ENCODE data around the gene XPC. TPM values are rescaled to one million over a fixed set of nuclear protein-coding genes. Genes with fewer than 3 reads are reported as not detected.

Gene XPC
- total and polyA plus RNA-seq, 4 experiments from 2014 or later: 32.9 to 108 (median 81.0) TPM

GRCh38 chr3:14132120-14132519 lies 46.3 kb downstream of the XPC start:
- Histone ChIP-seq H3K27me3 (ENCODE audit: insufficient read depth, low read length) (no peaks in the 10 kb centered on the region), H3K4me3 (ENCODE audit: low read length in 2 of 2) (no peak overlapping the region), H3K27ac (ENCODE audit: low read depth, low read length) (no peak overlapping the region), H3K4me1 (ENCODE audit: insufficient read depth, low read length) (peaks cover 10% of the 10 kb centered on the region), H3K36me3 (ENCODE audit: insufficient read depth, low read length) (peaks cover 88% of the 10 kb centered on the region), H3K9me3 (ENCODE audit: control insufficient read depth in 1 of 2, low read length in 2 of 2) (no peaks in the 10 kb centered on the region)
- peaks cover 52 to 79% of the 10 kb centered on the region in 2 donors for H3K36me3 Mint-ChIP-seq
- POLR2A ChIA-PET (ENCODE audit: partially characterized antibody): interaction anchor here (4.2 to 14.1 kb wide), 2 partner anchors 14 to 46 kb away, joined by 17 to 342 read pairs; partner anchors contain the start of genes LSM3 and XPC
- H3K4me3 Mint-ChIP-seq: no peak overlapping the region
- H3K27me3 Mint-ChIP-seq: no peaks in the 10 kb centered on the region
- DNase-seq: no peak
- H3K27ac Mint-ChIP-seq: peak overlapping the region in 4 of 7 donors; percentile 14 to 90 (median 60)
- peaks cover 17 to 34% (median 18%) of the 10 kb centered on the region in 4 donors for H3K4me1 Mint-ChIP-seq
- intact Hi-C loops (cut with micrococcal nuclease): no loop called here
- no peaks in the 10 kb centered on the region for H3K9me3 Mint-ChIP-seq
- CTCF ChIA-PET (ENCODE audit: partially characterized antibody): interaction anchor here (2.2 kb wide), 1 partner anchor 12 kb away, joined by 8 read pairs; no protein-coding TSS in a partner anchor

DNA sequence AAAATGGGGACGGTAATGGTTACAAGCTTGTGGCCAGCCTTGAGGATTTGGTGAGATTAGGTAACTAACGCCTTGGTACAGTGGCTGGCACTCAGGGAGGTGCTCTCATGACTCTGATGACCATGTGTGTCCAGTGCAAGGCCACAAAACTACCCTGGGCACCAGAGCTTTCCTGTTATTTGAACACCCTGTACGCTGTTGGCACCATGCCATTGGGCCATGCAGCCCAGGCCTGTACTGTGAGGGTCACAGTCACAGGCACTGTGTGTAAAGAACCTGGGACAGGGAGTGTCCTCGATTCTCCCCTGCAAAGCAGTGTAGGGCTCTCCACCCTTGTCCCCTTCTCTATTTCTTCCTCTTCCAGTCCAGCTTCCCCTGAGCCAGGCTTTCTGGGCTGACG lies 47.3 kb downstream of the XPC start:
- intact Hi-C loops (cut with micrococcal nuclease): no loop called here
- Histone ChIP-seq H3K27me3 (ENCODE audit: insufficient read depth, low read length) (no peaks in the 10 kb centered on the region), H3K4me1 (ENCODE audit: insufficient read depth, low read length) (peaks cover 20% of the 10 kb centered on the region), H3K27ac (ENCODE audit: low read depth, low read length) (no peak overlapping the region), H3K9me3 (ENCODE audit: control insufficient read depth in 1 of 2, low read length in 2 of 2) (no peaks in the 10 kb centered on the region), H3K36me3 (ENCODE audit: insufficient read depth, low read length) (peaks cover 85% of the 10 kb centered on the region), H3K4me3 (ENCODE audit: low read length in 2 of 2) (no peak overlapping the region)
- Mint-ChIP-seq H3K9me3 (no peaks in the 10 kb centered on the region), H3K4me1 (peaks cover 25 to 42% (median 27%) of the 10 kb centered on the region in 4 donors), H3K4me3 (no peak overlapping the region), H3K36me3 (peaks cover 49 to 77% of the 10 kb centered on the region in 2 donors), H3K27ac (peak overlapping the region in 4 of 7 donors; percentile 8 to 76 (median 56)), H3K27me3 (no peaks in the 10 kb centered on the region)
- CTCF ChIA-PET (ENCODE audit: partially characterized antibody): interaction anchor here (2.2 kb wide), 1 partner anchor 13 kb away, joined by 8 read pairs; no protein-coding TSS in a partner anchor
- POLR2A ChIA-PET (ENCODE audit: partially characterized antibody): interaction anchor here (4.2 to 14.1 kb wide), 2 partner anchors 15 to 47 kb away, joined by 17 to 342 read pairs; partner anchors contain the start of genes LSM3 and XPC
- DNase-seq: no peak

DNA sequence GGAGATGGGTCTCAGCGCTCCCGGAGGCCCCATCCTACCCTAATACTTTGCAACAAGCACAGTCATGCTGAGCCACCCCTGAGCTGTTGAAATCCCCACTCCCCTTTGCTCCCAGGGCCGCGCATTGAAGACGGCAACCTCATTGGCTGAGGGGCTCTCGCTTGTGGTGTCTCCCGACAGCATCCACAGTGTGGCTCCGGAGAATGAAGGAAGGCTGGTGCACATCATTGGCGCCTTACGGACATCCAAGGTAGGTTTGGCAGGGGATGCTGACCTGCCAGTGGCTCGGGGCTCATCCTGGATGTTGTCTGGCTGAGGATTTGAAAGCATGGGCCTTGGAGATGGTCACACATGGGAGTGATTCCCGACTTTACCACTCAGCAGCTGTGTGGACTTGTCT lies 47.7 kb downstream of the XPC start:
- Histone ChIP-seq H3K4me3 (ENCODE audit: low read length in 2 of 2) (no peak overlapping the region), H3K4me1 (ENCODE audit: insufficient read depth, low read length) (peaks cover 24% of the 10 kb centered on the region), H3K27me3 (ENCODE audit: insufficient read depth, low read length) (no peaks in the 10 kb centered on the region), H3K36me3 (ENCODE audit: insufficient read depth, low read length) (peaks cover 81% of the 10 kb centered on the region), H3K9me3 (ENCODE audit: control insufficient read depth in 1 of 2, low read length in 2 of 2) (no peaks in the 10 kb centered on the region), H3K27ac (ENCODE audit: low read depth, low read length) (no peak overlapping the region)
- no peak for DNase-seq
- ChIA-PET CTCF (ENCODE audit: partially characterized antibody) (interaction anchor here (2.2 kb wide), 1 partner anchor 13 kb away, joined by 8 read pairs; no protein-coding TSS in a partner anchor), POLR2A (ENCODE audit: partially characterized antibody) (interaction anchor here (4.2 to 14.1 kb wide), 2 partner anchors 15 to 48 kb away, joined by 17 to 342 read pairs; partner anchors contain the start of genes LSM3 and XPC)
- Mint-ChIP-seq H3K27me3 (no peaks in the 10 kb centered on the region), H3K36me3 (peaks cover 45 to 76% of the 10 kb centered on the region in 2 donors), H3K4me1 (peaks cover 28 to 42% (median 31%) of the 10 kb centered on the region in 4 donors), H3K4me3 (no peak overlapping the region), H3K27ac (no peak overlapping the region), H3K9me3 (no peaks in the 10 kb centered on the region)
- intact Hi-C loops (cut with micrococcal nuclease): no loop called here

DNA sequence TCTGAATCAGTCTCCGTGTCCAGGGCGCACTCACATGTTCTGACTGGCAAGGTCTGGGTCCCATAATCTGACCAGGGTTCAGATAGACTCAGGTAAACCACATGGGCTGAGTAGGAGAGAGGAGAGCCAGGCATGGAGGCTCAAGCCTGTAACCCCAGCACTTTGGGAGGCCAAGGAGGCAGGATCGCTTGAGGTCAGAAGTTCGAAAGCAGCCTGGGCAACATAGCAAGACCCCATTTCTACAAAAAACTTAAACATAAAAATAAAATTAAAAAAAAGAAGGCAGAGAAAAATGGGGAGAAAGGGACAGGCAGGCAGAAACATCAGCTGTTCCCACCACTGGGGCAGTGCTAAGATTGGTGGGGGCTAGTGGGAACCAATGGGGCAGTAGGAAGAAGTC lies 48.2 kb downstream of the XPC start:
- POLR2A ChIA-PET (ENCODE audit: partially characterized antibody): interaction anchor here (14.1 kb wide), 1 partner anchor 16 kb away, joined by 342 read pairs; no protein-coding TSS in a partner anchor
- Mint-ChIP-seq H3K4me3 (peak overlapping the region in 1 of 8 donors; percentile 75), H3K27ac (no peak overlapping the region), H3K27me3 (no peaks in the 10 kb centered on the region), H3K9me3 (no peaks in the 10 kb centered on the region), H3K36me3 (peaks cover 42 to 74% of the 10 kb centered on the region in 2 donors), H3K4me1 (peaks cover 28 to 43% (median 33%) of the 10 kb centered on the region in 4 donors)
- Histone ChIP-seq H3K9me3 (ENCODE audit: control insufficient read depth in 1 of 2, low read length in 2 of 2) (no peaks in the 10 kb centered on the region), H3K36me3 (ENCODE audit: insufficient read depth, low read length) (peaks cover 76% of the 10 kb centered on the region), H3K4me1 (ENCODE audit: insufficient read depth, low read length) (peaks cover 26% of the 10 kb centered on the region), H3K27ac (ENCODE audit: low read depth, low read length) (no peak overlapping the region), H3K27me3 (ENCODE audit: insufficient read depth, low read length) (no peaks in the 10 kb centered on the region), H3K4me3 (ENCODE audit: low read length in 2 of 2) (no peak overlapping the region)
- intact Hi-C loops (cut with micrococcal nuclease): no loop called here
- CTCF ChIA-PET (ENCODE audit: partially characterized antibody): no interaction called here
- no peak for DNase-seq

- intact Hi-C loops (cut with micrococcal nuclease): loop anchor here (10.0 kb wide), 1 partner anchor 474 kb away; no protein-coding TSS in a partner anchor
- Histone ChIP-seq H3K4me1 (ENCODE audit: insufficient read depth, low read length) (peaks cover 26% of the 10 kb centered on the region), H3K9me3 (ENCODE audit: control insufficient read depth in 1 of 2, low read length in 2 of 2) (no peaks in the 10 kb centered on the region), H3K27ac (ENCODE audit: low read depth, low read length) (no peak overlapping the region), H3K36me3 (ENCODE audit: insufficient read depth, low read length) (peaks cover 67% of the 10 kb centered on the region), H3K4me3 (ENCODE audit: low read length in 2 of 2) (no peak overlapping the region), H3K27me3 (ENCODE audit: insufficient read depth, low read length) (no peaks in the 10 kb centered on the region)
- Mint-ChIP-seq H3K36me3 (peaks cover 39 to 72% of the 10 kb centered on the region in 2 donors), H3K9me3 (no peaks in the 10 kb centered on the region), H3K4me1 (peaks cover 28 to 48% (median 33%) of the 10 kb centered on the region in 4 donors), H3K27ac (peak overlapping the region in 1 of 7 donors; percentile 24), H3K27me3 (no peaks in the 10 kb centered on the region), H3K4me3 (no peak overlapping the region)
- POLR2A ChIA-PET (ENCODE audit: partially characterized antibody): interaction anchor here (11.8 to 14.1 kb wide), 2 partner anchors 17 to 46 kb away, joined by 270 to 342 read pairs; partner anchors contain the start of genes LSM3 and XPC
- CTCF ChIA-PET (ENCODE audit: partially characterized antibody): no interaction called here
- no peak for DNase-seq
These were observed 49.1 kb downstream of the XPC start for GRCh38 chr3:14129296-14129695.

DNA sequence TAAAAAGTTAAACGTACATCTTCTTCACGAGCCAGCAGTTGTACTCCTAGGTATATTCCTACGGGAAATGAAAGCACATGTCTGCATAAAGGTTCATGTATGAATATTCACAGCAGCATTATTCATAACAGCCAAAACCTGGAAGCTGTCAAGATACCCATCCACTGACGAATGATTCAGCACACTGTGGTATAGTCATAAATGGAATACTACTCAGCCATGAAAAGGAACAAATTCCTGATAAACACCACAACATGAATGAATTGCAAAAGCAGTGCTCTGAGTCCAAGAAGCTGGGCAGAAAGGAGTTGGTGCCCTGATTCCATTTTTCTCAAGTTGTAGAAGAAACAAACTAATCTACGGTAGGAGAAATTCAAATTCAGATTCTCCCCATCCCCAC lies 49.7 kb downstream of the XPC start:
- Histone ChIP-seq H3K27ac (ENCODE audit: low read depth, low read length) (no peak overlapping the region), H3K4me1 (ENCODE audit: insufficient read depth, low read length) (peaks cover 30% of the 10 kb centered on the region), H3K4me3 (ENCODE audit: low read length in 2 of 2) (no peak overlapping the region), H3K36me3 (ENCODE audit: insufficient read depth, low read length) (peaks cover 61% of the 10 kb centered on the region), H3K27me3 (ENCODE audit: insufficient read depth, low read length) (no peaks in the 10 kb centered on the region), H3K9me3 (ENCODE audit: control insufficient read depth in 1 of 2, low read length in 2 of 2) (no peaks in the 10 kb centered on the region)
- POLR2A ChIA-PET (ENCODE audit: partially characterized antibody): interaction anchor here (11.8 to 14.1 kb wide), 2 partner anchors 17 to 47 kb away, joined by 270 to 342 read pairs; partner anchors contain the start of genes LSM3 and XPC
- no peak for DNase-seq
- Mint-ChIP-seq H3K9me3 (no peaks in the 10 kb centered on the region), H3K4me1 (peaks cover 30 to 53% (median 36%) of the 10 kb centered on the region in 4 donors), H3K27ac (peak overlapping the region in 5 of 7 donors; percentile 5 to 96 (median 54)), H3K36me3 (peaks cover 39 to 66% of the 10 kb centered on the region in 2 donors), H3K4me3 (peak overlapping the region in 2 of 8 donors; percentile 32 to 54), H3K27me3 (no peaks in the 10 kb centered on the region)
- CTCF ChIA-PET (ENCODE audit: partially characterized antibody): interaction anchor here (1.0 kb wide), 1 partner anchor 23 kb away, joined by 3 read pairs; no protein-coding TSS in a partner anchor
- intact Hi-C loops (cut with micrococcal nuclease): loop anchor here (10.0 kb wide), 1 partner anchor 474 kb away; no protein-coding TSS in a partner anchor

DNA sequence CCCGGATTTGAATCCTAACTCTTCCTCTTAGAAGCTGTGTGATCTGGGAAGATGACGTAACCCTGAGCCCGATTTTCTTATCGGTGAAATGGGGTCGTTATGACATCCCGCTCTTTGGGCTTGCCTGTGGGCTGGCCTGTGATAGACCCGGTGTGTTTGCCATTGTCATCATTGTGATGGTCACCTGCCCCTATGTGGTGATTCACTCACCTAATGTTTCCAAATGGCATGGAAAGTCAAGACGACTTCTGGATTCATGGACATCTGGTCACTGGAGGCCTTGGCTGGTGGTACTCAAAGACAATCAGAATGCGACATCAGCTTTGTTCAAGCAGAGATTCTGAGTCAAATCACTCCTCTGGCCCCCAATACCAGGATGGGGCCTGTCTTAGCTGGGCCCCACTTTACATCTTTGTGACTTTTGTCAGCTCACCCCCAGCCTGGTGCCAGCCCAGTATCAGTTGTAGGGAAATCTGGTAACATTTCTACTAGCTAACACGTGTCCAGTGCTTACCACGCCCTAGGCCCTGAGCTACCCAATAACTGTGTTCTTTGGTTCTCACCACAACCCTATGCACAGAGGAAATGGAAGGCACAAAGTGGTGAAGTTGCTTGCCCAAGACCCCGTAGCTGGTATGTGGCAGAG lies 50.8 kb downstream of the XPC start:
- DNase-seq: no peak
- no peaks in the 10 kb centered on the region for H3K9me3 ChIP-seq (ENCODE audit: control insufficient read depth in 1 of 2, low read length in 2 of 2)
- H3K4me1 ChIP-seq (ENCODE audit: insufficient read depth, low read length): peaks cover 38% of the 10 kb centered on the region
- H3K27me3 ChIP-seq (ENCODE audit: insufficient read depth, low read length): no peaks in the 10 kb centered on the region
- Mint-ChIP-seq H3K27me3 (no peaks in the 10 kb centered on the region), H3K4me1 (peaks cover 35 to 64% (median 47%) of the 10 kb centered on the region in 4 donors), H3K27ac (peak overlapping the region in 6 of 7 donors; percentile 14 to 96 (median 54)), H3K36me3 (peaks cover 32 to 56% of the 10 kb centered on the region in 2 donors), H3K9me3 (no peaks in the 10 kb centered on the region), H3K4me3 (peak overlapping the region in 4 of 8 donors; percentile 36 to 95 (median 59))
- H3K4me3 ChIP-seq (ENCODE audit: low read length in 2 of 2): no peak overlapping the region
- intact Hi-C loops (cut with micrococcal nuclease): loop anchor here (10.0 kb wide), 1 partner anchor 473 kb away; no protein-coding TSS in a partner anchor
- H3K27ac ChIP-seq (ENCODE audit: low read depth, low read length): no peak overlapping the region
- ChIA-PET POLR2A (ENCODE audit: partially characterized antibody) (interaction anchor here (11.8 to 14.1 kb wide), 2 partner anchors 18 to 48 kb away, joined by 270 to 342 read pairs; partner anchors contain the start of genes LSM3 and XPC), CTCF (ENCODE audit: partially characterized antibody) (interaction anchor here (1.0 kb wide), 1 partner anchor 17 kb away, joined by 3 read pairs; no protein-coding TSS in a partner anchor)
- peaks cover 51% of the 10 kb centered on the region for H3K36me3 ChIP-seq (ENCODE audit: insufficient read depth, low read length)

Data from CD4-positive, alpha-beta memory T cell (primary cell).